K562 (cell line): ENCODE measurements around the gene IL1F10. TPM values are rescaled to one million over a fixed set of nuclear protein-coding genes. Genes with fewer than 3 reads are reported as not detected.

ENCODE experiments used
- ATAC-seq: fragments of 200-7000 bp; cut with Tn5 transposase; 3 replicates; pipeline ENCODE4 v1.9.1; 2020; ENCODE audit warnings: moderate library complexity
- BruUV-seq: library from RNA; stranded (reverse); fragments of 400-500 nt; replicated peaks from 2 replicates; lab custom pipeline; 2021; lab: Mats Ljungman, UMichigan
- CTCF ChIA-PET: fragments of 300-600 bp; formaldehyde crosslinking; extraction: SDS; loops from one replicate; lab custom pipeline; 2021; ENCODE audit warnings: low intra/inter-chr PET ratio; lab: Yijun Ruan, JAX
- POLR2A ChIA-PET: fragments of 300-600, 350-650 bp; sonication (Branson Sonifier 250); formaldehyde crosslinking; extraction: SDS; loops from one replicate; lab custom pipeline; 2021; ENCODE audit warnings: antibody characterized with exemption, inconsistent platforms; lab: Yijun Ruan, JAX
- DNase-seq, 4 experiments: peaks; one replicate each; pipeline versions ENCODE4 v3.0.0 to v3.0.0-alpha.2; 2011 to 2018; ENCODE audit warnings: low spot score in 3 of 4, mixed read lengths in 3 of 4; ENCODE audit errors: extremely low read depth in 1 of 4
- FAIRE-seq: peaks from 2 replicates; lab custom pipeline; 2011; peaks lifted over from hg19 to GRCh38; lab: Jason Lieb, UNC
- H2AFZ ChIP-seq: 2 replicates; pipeline ENCODE4 v1.6.0; 2011; ENCODE audit warnings: low read depth, low read length, control low read depth, inconsistent platforms
- H3K27ac ChIP-seq: fragments of 200-600 bp; 3 replicates; pipeline ENCODE4 v1.8.0; 2011; ENCODE audit warnings: low read depth, mild to moderate bottlenecking, control low read depth, inconsistent platforms, low read length, moderate library complexity, mixed read lengths; ENCODE audit errors: extremely low read depth
- H3K27me3 ChIP-seq, 2 experiments: fragments of 300-600 bp in 1 of 2; 2 replicates in 1 of 2; 3 replicates in 1 of 2; pipeline versions ENCODE4 v1.6.0 to v1.8.0; 2011; ENCODE audit warnings: inconsistent platforms in 2 of 2, low read length in 2 of 2, mild to moderate bottlenecking in 1 of 2, mixed read lengths in 1 of 2, moderate library complexity in 1 of 2; ENCODE audit not compliant: control insufficient read depth in 2 of 2, insufficient read depth in 2 of 2
- H3K36me3 ChIP-seq: fragments of 300-600 bp; 3 replicates; pipeline ENCODE4 v1.8.0; 2011; ENCODE audit warnings: mild to moderate bottlenecking, low read length, inconsistent platforms; ENCODE audit not compliant: control insufficient read depth, insufficient read depth
- H3K4me1 ChIP-seq, 2 experiments: fragments of 200-600 bp in 1 of 2; replicated peaks in 1 of 2; 2 replicates in 1 of 2; 3 replicates in 1 of 2; pipeline versions ENCODE4 v1.5.1 to v1.8.0; 2011; ENCODE audit warnings: inconsistent platforms in 2 of 2, low read length in 2 of 2, mild to moderate bottlenecking in 1 of 2, mixed read lengths in 1 of 2, moderate library complexity in 1 of 2; ENCODE audit not compliant: control insufficient read depth in 2 of 2, insufficient read depth in 2 of 2
- H3K4me2 ChIP-seq: 2 replicates; pipeline ENCODE4 v1.6.1; 2011; ENCODE audit warnings: low read length, control low read depth, inconsistent platforms, mixed read lengths; ENCODE audit not compliant: insufficient read depth
- H3K4me3 ChIP-seq: fragments of 200-600 bp; sonication (generic), shearing (Covaris generic); 2 replicates; pipeline ENCODE4 v1.5.1; 2016; ENCODE audit warnings: control low read depth, inconsistent platforms
- H3K79me2 ChIP-seq: fragments of 200-600 bp; 3 replicates; pipeline ENCODE4 v1.8.0; 2011; ENCODE audit warnings: low read length, inconsistent platforms; ENCODE audit not compliant: control insufficient read depth, insufficient read depth
- H3K9ac ChIP-seq, 2 experiments: 2 replicates each; pipeline versions ENCODE4 v1.6.0 to v1.6.1; 2011; ENCODE audit warnings: low read depth in 2 of 2, low read length in 2 of 2, control low read depth in 1 of 2, inconsistent platforms in 1 of 2, mild to moderate bottlenecking in 1 of 2, mixed read lengths in 1 of 2; ENCODE audit not compliant: insufficient read depth in 1 of 2
- H3K9me1 ChIP-seq: one replicate; pipeline ENCODE4 v1.6.0; 2011; ENCODE audit warnings: inconsistent platforms, mild to moderate bottlenecking, low read length, moderate library complexity; ENCODE audit not compliant: control insufficient read depth, insufficient read depth
- H3K9me3 ChIP-seq: replicated peaks from 2 replicates; pipeline ENCODE4 v1.5.1; 2011; ENCODE audit warnings: low read depth, low read length, inconsistent platforms; ENCODE audit not compliant: control insufficient read depth, insufficient read depth
- H4K20me1 ChIP-seq: replicated peaks from 2 replicates; pipeline ENCODE4 v1.6.1; 2011; ENCODE audit warnings: low read length, inconsistent platforms, mixed read lengths; ENCODE audit not compliant: control insufficient read depth, insufficient read depth
- DMBX1 ChIP-seq: fragments of 250-450 bp; sonication (Bioruptor Pico); IDR thresholded peaks from 2 replicates; pipeline ENCODE4 v1.8.0; 2022; ENCODE audit warnings: inconsistent platforms, mild to moderate bottlenecking, moderate library complexity, borderline replicate concordance
- HMGN3 ChIP-seq: IDR thresholded peaks from 2 replicates; pipeline ENCODE4 v1.6.1; 2011; ENCODE audit warnings: borderline replicate concordance, low read depth, mild to moderate bottlenecking, mixed read lengths, low read length; ENCODE audit not compliant: insufficient read length; ENCODE audit errors: extremely low read depth
- KDM1A ChIP-seq, 2 experiments: fragments of 450-650 bp; IDR thresholded peaks; 2 replicates each; pipeline ENCODE4 v1.6.1; 2016; ENCODE audit warnings: mild to moderate bottlenecking in 2 of 2
- MEF2D ChIP-seq: conservative IDR thresholded peaks from 2 replicates; pipeline ENCODE4 v1.6.1; 2016; ENCODE audit warnings: low read depth, missing genetic modification characterization, missing compliant biosample characterization
- MTA3 ChIP-seq: fragments of 450-650 bp; formaldehyde crosslinking; IDR thresholded peaks from 2 replicates; pipeline ENCODE4 v1.6.1; 2017; ENCODE audit warnings: mild to moderate bottlenecking, borderline replicate concordance
- RB1 ChIP-seq: fragments of 450-650 bp; IDR thresholded peaks from 2 replicates; pipeline ENCODE4 v1.6.1; 2017; ENCODE audit warnings: low read depth, mild to moderate bottlenecking
- RBM25 ChIP-seq: fragments of 200-400 bp; formaldehyde crosslinking; IDR thresholded peaks from 2 replicates; pipeline ENCODE4 v1.6.1; 2018; ENCODE audit warnings: low read length, low read depth, moderate library complexity; ENCODE audit not compliant: severe bottlenecking
- SMC3 ChIP-seq: conservative IDR thresholded peaks from 2 replicates; pipeline ENCODE4 v1.6.1; 2011; ENCODE audit warnings: low read depth, low read length, improper control_type of control experiment; ENCODE audit not compliant: insufficient read depth
- STAG1 ChIP-seq: sonication (generic); formaldehyde crosslinking; IDR thresholded peaks from 2 replicates; pipeline ENCODE4 v1.5.0; 2020; ENCODE audit warnings: missing genetic modification reagents, borderline replicate concordance
- ZNF41 ChIP-seq: fragments of 250-450 bp; sonication (Bioruptor Pico); conservative IDR thresholded peaks from 2 replicates; pipeline ENCODE4 v1.4.0; 2020; ENCODE audit warnings: mild to moderate bottlenecking
- WGBS: fragments of 100-300 bp; shearing (Covaris generic); methylation state at CpG from one replicate; pipeline ENCODE4 v1.1.6; 2016; ENCODE audit warnings: low coverage, mixed read lengths; ENCODE audit not compliant: insufficient coverage; ENCODE audit errors: missing lambda C conversion rate; 5-methylcytosine and 5-hydroxymethylcytosine counted together
- in situ Hi-C: fragments of 300-500 bp; cut with MboI; formaldehyde crosslinking; loops from 4 replicates; pipeline ENCODE4 v1.15.0; 2018; ENCODE audit warnings: inconsistent platforms, mixed read lengths
- intact Hi-C: fragments of 100-400 bp; cut with micrococcal nuclease; formaldehyde crosslinking; loops from 2 replicates; pipeline ENCODE4 v1.14.2; 2022
- polyA plus RNA-seq, 8 experiments: library from polyadenylated mRNA; depleted of rRNA in 4 of 8; stranded (reverse) in 5 of 8; unstranded in 3 of 8; fragments of >200 nt; fragmentation: Nextera tagmentation in 2 of 8; fragmentation: Illumina TruSeq in 1 of 8; extraction: Ambion mirVana in 2 of 8; extraction: Trizol in 1 of 8; gene quantifications; 2 replicates each; pipeline versions ENCODE4 v1.2.1 to v1.2.3, GENCODE V29; 2011 to 2014; ENCODE audit warnings: inconsistent platforms in 1 of 8, missing spikeins in 1 of 8
- total RNA-seq, 7 experiments: library from RNA; depleted of rRNA in 6 of 7; stranded (reverse); fragments of >200 nt in 6 of 7; fragmentation: Illumina TruSeq in 2 of 7; extraction: Trizol in 2 of 7; gene quantifications; 2 replicates each; pipeline versions ENCODE4 v1.2.1 to v1.2.3, GENCODE V29; 2011 to 2021; ENCODE audit warnings: low replicate concordance in 1 of 7
- TF ChIP-seq, protein P1 (sequence below): sonication (generic); formaldehyde crosslinking; IDR thresholded peaks from 2 replicates; pipeline ENCODE4 v1.8.1; 2023; ENCODE audit warnings: mild to moderate bottlenecking, missing genetic modification reagents
- TF ChIP-seq, protein P2 (sequence below): sonication (generic); formaldehyde crosslinking; IDR thresholded peaks from 2 replicates; pipeline ENCODE4 v1.8.0; 2022; ENCODE audit warnings: missing genetic modification reagents, mild to moderate bottlenecking, moderate library complexity, borderline replicate concordance
- TF ChIP-seq, protein P3 (sequence below): IDR thresholded peaks from 2 replicates; pipeline ENCODE4 v1.6.1; 2011; ENCODE audit warnings: borderline replicate concordance, low read depth, mild to moderate bottlenecking, moderate library complexity, low read length; ENCODE audit not compliant: insufficient read depth, poor library complexity, severe bottlenecking

IL1F10 gene
- total and polyA plus RNA-seq, 9 of the 15 experiments (the other 6 are each of a cell fraction or from before 2014, with no cell fraction given) = not detected

DNA sequence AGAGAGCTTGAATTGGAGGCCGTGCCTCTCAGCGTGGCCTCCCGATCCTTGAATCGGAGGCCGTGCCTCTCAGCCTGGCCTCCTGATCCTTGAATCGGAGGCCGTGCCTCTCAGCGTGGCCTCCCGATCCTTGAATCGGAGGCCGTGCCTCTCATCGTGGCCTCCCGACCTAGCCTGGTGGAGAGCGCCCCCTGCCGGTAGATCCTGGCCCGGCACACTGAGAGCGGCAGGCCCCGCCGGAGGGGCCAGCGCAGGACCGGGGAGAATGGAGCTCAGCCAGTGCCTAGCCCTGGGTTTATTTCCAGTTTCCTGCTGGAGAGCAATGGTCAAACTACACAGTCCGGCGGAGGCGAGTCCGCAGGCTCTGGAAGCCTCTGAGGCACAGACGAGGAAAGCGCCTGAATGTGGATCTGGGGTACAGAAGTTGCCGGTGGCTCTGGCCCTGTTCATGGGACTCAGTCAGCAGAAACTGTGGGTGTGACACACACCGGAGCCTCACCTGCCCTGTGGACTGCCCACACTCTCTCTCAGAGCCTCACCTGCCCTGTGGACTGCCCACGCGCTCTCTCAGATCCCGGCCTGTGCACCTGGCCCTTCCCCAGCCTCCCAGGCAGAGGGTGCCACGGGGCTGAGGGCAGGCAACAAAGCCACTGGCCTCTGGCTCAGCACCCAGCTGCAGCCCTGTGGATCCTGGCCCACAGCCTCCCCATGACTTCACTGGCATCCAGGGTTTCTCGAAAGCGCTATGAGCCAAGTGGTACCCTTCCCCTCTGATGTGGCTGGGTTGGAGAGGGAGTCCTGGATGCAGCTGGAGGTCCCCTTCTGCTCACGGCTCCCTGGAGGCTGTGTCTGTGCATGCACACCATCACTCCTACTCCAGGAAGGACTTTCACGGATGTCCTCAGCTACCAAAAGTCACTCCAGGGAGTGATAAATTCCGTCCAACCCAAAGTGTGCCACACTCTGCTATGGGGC, 16.6 kb upstream of the IL1F10 start:
- no peaks in the 10 kb centered on the region for H3K36me3 ChIP-seq
- in situ Hi-C loops = no loop called here
- H3K9ac ChIP-seq = no peak overlapping the region
- DNase-seq (peak; percentile 40 to 64 (median 61)), FAIRE-seq (no peak), ATAC-seq (peak; percentile 75)
- no peaks in the 10 kb centered on the region for H3K79me2 ChIP-seq
- H4K20me1 ChIP-seq = no peaks in the 10 kb centered on the region
- H3K9me3 ChIP-seq = no peaks in the 10 kb centered on the region
- H3K4me1 ChIP-seq = peaks cover 0 to 8% of the 10 kb centered on the region in 2 experiments; a peak in 1 of 5 replicates
- H3K27me3 ChIP-seq = peaks cover 0 to 14% of the 10 kb centered on the region in 2 experiments; a peak in 2 of 5 replicates
- no peaks in the 10 kb centered on the region for H3K9me1 ChIP-seq
- H3K27ac ChIP-seq = no peak overlapping the region
- H2AFZ ChIP-seq = no peak overlapping the region
- BruUV-seq = no TSS peak
- CTCF ChIA-PET = interaction anchor here (1.4 kb wide), 1 partner anchor 67 kb away, joined by 4 read pairs; no protein-coding TSS in a partner anchor
- H3K4me3 ChIP-seq = no peak overlapping the region
- POLR2A ChIA-PET = no interaction called here
- 52% methylated on average over 38 of the region's 38 CpGs for WGBS
- intact Hi-C loops = loop anchor here (5.0 kb wide), 1 partner anchor 94 kb away; no protein-coding TSS in a partner anchor
- no peak overlapping the region for H3K4me2 ChIP-seq
- TF ChIP-seq STAG1 (CRISPR knock-in tag) (0 out of 2 replicates have a peak, but pooled peaks have one; percentile 52), RBM25 (peak; percentile 75), HMGN3 (peak; percentile 22), ZNF41 (no peak), SMC3 (peak; percentile 51), MEF2D (tag) (peak; percentile 53; the same call in 1 of the 2 replicates), DMBX1 (peak; percentile 89), MTA3 (peak; percentile 82), KDM1A (IDR thresholded peaks at IDR 0.05) (peak in 1 of 2 experiments; percentile 76; a peak in 2 of 4 replicates), RB1 (peak; percentile 48; the same call in 1 of the 2 replicates)
- TF ChIP-seq, protein P1, sequence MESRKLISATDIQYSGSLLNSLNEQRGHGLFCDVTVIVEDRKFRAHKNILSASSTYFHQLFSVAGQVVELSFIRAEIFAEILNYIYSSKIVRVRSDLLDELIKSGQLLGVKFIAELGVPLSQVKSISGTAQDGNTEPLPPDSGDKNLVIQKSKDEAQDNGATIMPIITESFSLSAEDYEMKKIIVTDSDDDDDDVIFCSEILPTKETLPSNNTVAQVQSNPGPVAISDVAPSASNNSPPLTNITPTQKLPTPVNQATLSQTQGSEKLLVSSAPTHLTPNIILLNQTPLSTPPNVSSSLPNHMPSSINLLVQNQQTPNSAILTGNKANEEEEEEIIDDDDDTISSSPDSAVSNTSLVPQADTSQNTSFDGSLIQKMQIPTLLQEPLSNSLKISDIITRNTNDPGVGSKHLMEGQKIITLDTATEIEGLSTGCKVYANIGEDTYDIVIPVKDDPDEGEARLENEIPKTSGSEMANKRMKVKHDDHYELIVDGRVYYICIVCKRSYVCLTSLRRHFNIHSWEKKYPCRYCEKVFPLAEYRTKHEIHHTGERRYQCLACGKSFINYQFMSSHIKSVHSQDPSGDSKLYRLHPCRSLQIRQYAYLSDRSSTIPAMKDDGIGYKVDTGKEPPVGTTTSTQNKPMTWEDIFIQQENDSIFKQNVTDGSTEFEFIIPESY = peak; percentile 28; the same call in 1 of the 2 replicates
- TF ChIP-seq, protein P2, sequence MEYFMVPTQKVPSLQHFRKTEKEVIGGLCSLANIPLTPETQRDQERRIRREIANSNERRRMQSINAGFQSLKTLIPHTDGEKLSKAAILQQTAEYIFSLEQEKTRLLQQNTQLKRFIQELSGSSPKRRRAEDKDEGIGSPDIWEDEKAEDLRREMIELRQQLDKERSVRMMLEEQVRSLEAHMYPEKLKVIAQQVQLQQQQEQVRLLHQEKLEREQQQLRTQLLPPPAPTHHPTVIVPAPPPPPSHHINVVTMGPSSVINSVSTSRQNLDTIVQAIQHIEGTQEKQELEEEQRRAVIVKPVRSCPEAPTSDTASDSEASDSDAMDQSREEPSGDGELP = peak; percentile 29; the same call in 1 of the 2 replicates
- TF ChIP-seq, protein P3, sequence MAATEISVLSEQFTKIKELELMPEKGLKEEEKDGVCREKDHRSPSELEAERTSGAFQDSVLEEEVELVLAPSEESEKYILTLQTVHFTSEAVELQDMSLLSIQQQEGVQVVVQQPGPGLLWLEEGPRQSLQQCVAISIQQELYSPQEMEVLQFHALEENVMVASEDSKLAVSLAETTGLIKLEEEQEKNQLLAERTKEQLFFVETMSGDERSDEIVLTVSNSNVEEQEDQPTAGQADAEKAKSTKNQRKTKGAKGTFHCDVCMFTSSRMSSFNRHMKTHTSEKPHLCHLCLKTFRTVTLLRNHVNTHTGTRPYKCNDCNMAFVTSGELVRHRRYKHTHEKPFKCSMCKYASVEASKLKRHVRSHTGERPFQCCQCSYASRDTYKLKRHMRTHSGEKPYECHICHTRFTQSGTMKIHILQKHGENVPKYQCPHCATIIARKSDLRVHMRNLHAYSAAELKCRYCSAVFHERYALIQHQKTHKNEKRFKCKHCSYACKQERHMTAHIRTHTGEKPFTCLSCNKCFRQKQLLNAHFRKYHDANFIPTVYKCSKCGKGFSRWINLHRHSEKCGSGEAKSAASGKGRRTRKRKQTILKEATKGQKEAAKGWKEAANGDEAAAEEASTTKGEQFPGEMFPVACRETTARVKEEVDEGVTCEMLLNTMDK = peak; percentile 39
